Osteoblast (primary cell): ENCODE results near the gene SCN2A. TPM values are rescaled to one million over a fixed set of nuclear protein-coding genes. Genes with fewer than 3 reads are reported as not detected.

Source experiments
- DNase-seq: peaks from one replicate; pipeline ENCODE4 v3.0.0; 2011; ENCODE audit warnings: low spot score, mixed read lengths; ENCODE audit not compliant: insufficient read length; ENCODE audit errors: missing footprints
- H2AFZ ChIP-seq: 2 replicates; pipeline ENCODE4 v1.6.0; 2011; ENCODE audit warnings: mild to moderate bottlenecking, low read length
- H3K27ac ChIP-seq: 2 replicates; pipeline ENCODE4 v1.5.1; 2011; ENCODE audit warnings: mild to moderate bottlenecking, low read depth, low read length, moderate library complexity
- H3K27me3 ChIP-seq: 2 replicates; pipeline ENCODE4 v1.6.0; 2012; ENCODE audit warnings: mild to moderate bottlenecking, control low read depth, inconsistent platforms, low read length, moderate library complexity; ENCODE audit not compliant: insufficient read depth
- H3K36me3 ChIP-seq: 2 replicates; pipeline ENCODE4 v1.5.1; 2011; ENCODE audit warnings: mild to moderate bottlenecking, low read length, control low read depth, moderate library complexity; ENCODE audit not compliant: insufficient read depth
- H3K4me1 ChIP-seq: 2 replicates; pipeline ENCODE4 v1.5.1; 2011; ENCODE audit warnings: mild to moderate bottlenecking, low read length, control low read depth, moderate library complexity; ENCODE audit not compliant: insufficient read depth
- H3K4me2 ChIP-seq: 2 replicates; pipeline ENCODE4 v1.6.0; 2011; ENCODE audit warnings: mild to moderate bottlenecking, low read length; ENCODE audit not compliant: insufficient read depth
- H3K4me3 ChIP-seq: fragments of 200-600 bp; sonication (generic); 3 replicates; pipeline ENCODE4 v1.5.1; 2012; ENCODE audit warnings: mild to moderate bottlenecking, low read length, inconsistent platforms; ENCODE audit not compliant: insufficient read depth
- H3K79me2 ChIP-seq: 2 replicates; pipeline ENCODE4 v1.6.0; 2012; ENCODE audit warnings: mild to moderate bottlenecking, low read length, control low read depth, inconsistent platforms; ENCODE audit not compliant: insufficient read depth
- H3K9me3 ChIP-seq: 2 replicates; pipeline ENCODE4 v1.5.1; 2011; ENCODE audit warnings: low read depth, low read length, control low read depth
- H4K20me1 ChIP-seq: 2 replicates; pipeline ENCODE4 v1.6.0; 2012; ENCODE audit warnings: mild to moderate bottlenecking, low read length, control low read depth; ENCODE audit not compliant: insufficient read depth
- CTCF ChIP-seq: IDR thresholded peaks from 2 replicates; pipeline ENCODE4 v1.5.1; 2011; ENCODE audit warnings: mild to moderate bottlenecking, low read depth, low read length, moderate library complexity; ENCODE audit errors: extremely low read depth
- total RNA-seq: library from RNA; depleted of rRNA; stranded (reverse); fragments of >200 nt; gene quantifications from 2 replicates; pipeline ENCODE4 v1.2.3, GENCODE V29; 2012

SCN2A gene
- total RNA-seq, 1 donor = 2.2 TPM

- H3K27ac ChIP-seq = no peak overlapping the region
- no peaks in the 10 kb centered on the region for H3K27me3 ChIP-seq
- no peak overlapping the region for H2AFZ ChIP-seq
- H3K9me3 ChIP-seq = no peaks in the 10 kb centered on the region
- H4K20me1 ChIP-seq = no peaks in the 10 kb centered on the region
- TF ChIP-seq CTCF = no peak
- H3K4me1 ChIP-seq = no peaks in the 10 kb centered on the region
- H3K4me2 ChIP-seq = no peak overlapping the region
- H3K4me3 ChIP-seq = no peak overlapping the region
- no peaks in the 10 kb centered on the region for H3K79me2 ChIP-seq
- DNase-seq = no peak
- H3K36me3 ChIP-seq = no peaks in the 10 kb centered on the region
Measured at GRCh38 chr2:165305391-165306096, 66.3 kb downstream of the SCN2A start.

- Histone ChIP-seq H4K20me1 (no peaks in the 10 kb centered on the region), H3K4me1 (no peaks in the 10 kb centered on the region), H3K27ac (no peak overlapping the region), H3K27me3 (no peaks in the 10 kb centered on the region), H3K9me3 (no peaks in the 10 kb centered on the region), H3K4me2 (no peak overlapping the region), H3K79me2 (no peaks in the 10 kb centered on the region), H3K36me3 (no peaks in the 10 kb centered on the region), H3K4me3 (no peak overlapping the region), H2AFZ (no peak overlapping the region)
- no peak for DNase-seq
- TF ChIP-seq CTCF = no peak
Measured at GRCh38 chr2:165307317-165307716, 68.1 kb downstream of the SCN2A start.

GRCh38 chr2:165311949-165312348 is 72.7 kb downstream of the SCN2A start:
- no peaks in the 10 kb centered on the region for H3K27me3 ChIP-seq
- H3K79me2 ChIP-seq = no peaks in the 10 kb centered on the region
- H3K4me1 ChIP-seq = no peaks in the 10 kb centered on the region
- no peaks in the 10 kb centered on the region for H3K36me3 ChIP-seq
- no peak overlapping the region for H3K27ac ChIP-seq
- H3K4me2 ChIP-seq = no peak overlapping the region
- H2AFZ ChIP-seq = no peak overlapping the region
- H3K4me3 ChIP-seq = no peak overlapping the region
- DNase-seq = no peak
- H3K9me3 ChIP-seq = no peaks in the 10 kb centered on the region
- TF ChIP-seq CTCF = no peak
- no peaks in the 10 kb centered on the region for H4K20me1 ChIP-seq

- Histone ChIP-seq H3K27me3 (no peaks in the 10 kb centered on the region), H2AFZ (no peak overlapping the region), H3K36me3 (no peaks in the 10 kb centered on the region), H3K9me3 (no peaks in the 10 kb centered on the region), H3K4me1 (no peaks in the 10 kb centered on the region), H3K79me2 (no peaks in the 10 kb centered on the region), H3K4me2 (no peak overlapping the region), H4K20me1 (no peaks in the 10 kb centered on the region), H3K27ac (no peak overlapping the region), H3K4me3 (no peak overlapping the region)
- no peak for DNase-seq
- no peak for TF ChIP-seq CTCF
Measured at GRCh38 chr2:165312999-165313398, 73.8 kb downstream of the SCN2A start.
